Coronary artery (tissue), 2 donors: ENCODE measurements around the gene TOP1.
A peak's percentile ranks its signal among the peaks of the same experiment; 100 is the strongest.

ENCODE experiments used
- DNase-seq: peaks from one replicate; pipeline ENCODE4 v3.0.0-alpha.2; 2017; ENCODE audit warnings: low spot score
- H3K27ac ChIP-seq, 2 donors: fragments of 200-600 bp; sonication (generic); one replicate each; pipeline ENCODE4 v1.5.1; 2016 to 2019
- H3K4me3 ChIP-seq: fragments of 200-600 bp; sonication (generic); 2 replicates; pipeline ENCODE4 v1.5.1; 2016; ENCODE audit warnings: mild to moderate bottlenecking, moderate library complexity
- TF ChIP-seq, protein P1 (sequence below): fragments of 200-600 bp; sonication (generic); IDR thresholded peaks from one replicate; pipeline ENCODE4 v1.5.1; 2019; ENCODE audit warnings: antibody characterized with exemption

The TOP1 gene

DNA sequence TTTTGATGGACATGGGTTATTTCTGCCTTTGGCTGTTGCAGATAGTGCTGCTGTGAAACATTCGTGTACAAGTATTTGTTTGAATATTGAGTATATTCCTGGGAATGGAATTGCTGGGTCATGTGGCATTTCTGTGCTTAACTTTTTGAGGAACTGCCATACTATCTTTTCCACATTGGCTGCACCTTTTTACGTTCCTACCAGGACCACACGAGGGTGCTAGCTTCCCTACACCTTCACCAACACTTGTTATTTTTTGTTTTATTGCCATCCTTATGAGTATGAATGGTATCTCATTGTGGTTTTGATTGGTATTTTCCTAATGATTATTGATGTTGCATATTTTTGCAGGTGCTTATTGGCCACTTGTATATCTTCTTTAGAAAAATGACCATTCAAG lies 60.9 kb downstream of the TOP1 start:
- Histone ChIP-seq H3K27ac (no peak overlapping the region), H3K4me3 (no peak overlapping the region)
- no peak for DNase-seq
- TF ChIP-seq, protein P1, sequence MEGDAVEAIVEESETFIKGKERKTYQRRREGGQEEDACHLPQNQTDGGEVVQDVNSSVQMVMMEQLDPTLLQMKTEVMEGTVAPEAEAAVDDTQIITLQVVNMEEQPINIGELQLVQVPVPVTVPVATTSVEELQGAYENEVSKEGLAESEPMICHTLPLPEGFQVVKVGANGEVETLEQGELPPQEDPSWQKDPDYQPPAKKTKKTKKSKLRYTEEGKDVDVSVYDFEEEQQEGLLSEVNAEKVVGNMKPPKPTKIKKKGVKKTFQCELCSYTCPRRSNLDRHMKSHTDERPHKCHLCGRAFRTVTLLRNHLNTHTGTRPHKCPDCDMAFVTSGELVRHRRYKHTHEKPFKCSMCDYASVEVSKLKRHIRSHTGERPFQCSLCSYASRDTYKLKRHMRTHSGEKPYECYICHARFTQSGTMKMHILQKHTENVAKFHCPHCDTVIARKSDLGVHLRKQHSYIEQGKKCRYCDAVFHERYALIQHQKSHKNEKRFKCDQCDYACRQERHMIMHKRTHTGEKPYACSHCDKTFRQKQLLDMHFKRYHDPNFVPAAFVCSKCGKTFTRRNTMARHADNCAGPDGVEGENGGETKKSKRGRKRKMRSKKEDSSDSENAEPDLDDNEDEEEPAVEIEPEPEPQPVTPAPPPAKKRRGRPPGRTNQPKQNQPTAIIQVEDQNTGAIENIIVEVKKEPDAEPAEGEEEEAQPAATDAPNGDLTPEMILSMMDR = no peak

DNA sequence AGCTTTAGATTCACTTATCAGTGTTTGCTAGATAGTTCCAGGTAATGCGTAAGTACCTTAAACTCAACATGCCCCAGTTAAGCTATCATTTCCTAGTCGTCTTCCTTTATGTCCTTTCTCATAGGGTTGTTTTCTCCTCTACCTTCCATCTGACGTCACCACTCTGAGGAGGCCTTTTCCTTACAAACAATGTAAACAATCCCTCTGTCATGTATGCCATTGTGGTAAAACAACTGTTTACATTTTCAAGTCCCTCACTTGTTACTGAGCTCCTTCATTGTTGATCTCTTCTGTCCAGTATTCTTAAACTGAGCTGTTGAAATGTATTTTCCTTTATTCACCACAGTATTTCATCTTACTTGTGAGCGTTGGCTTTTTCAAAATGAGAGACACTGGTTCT lies 63.3 kb downstream of the TOP1 start:
- no peak for DNase-seq
- TF ChIP-seq, protein P1 = no peak
- no peak overlapping the region for H3K4me3 ChIP-seq
- no peak overlapping the region for H3K27ac ChIP-seq

DNA sequence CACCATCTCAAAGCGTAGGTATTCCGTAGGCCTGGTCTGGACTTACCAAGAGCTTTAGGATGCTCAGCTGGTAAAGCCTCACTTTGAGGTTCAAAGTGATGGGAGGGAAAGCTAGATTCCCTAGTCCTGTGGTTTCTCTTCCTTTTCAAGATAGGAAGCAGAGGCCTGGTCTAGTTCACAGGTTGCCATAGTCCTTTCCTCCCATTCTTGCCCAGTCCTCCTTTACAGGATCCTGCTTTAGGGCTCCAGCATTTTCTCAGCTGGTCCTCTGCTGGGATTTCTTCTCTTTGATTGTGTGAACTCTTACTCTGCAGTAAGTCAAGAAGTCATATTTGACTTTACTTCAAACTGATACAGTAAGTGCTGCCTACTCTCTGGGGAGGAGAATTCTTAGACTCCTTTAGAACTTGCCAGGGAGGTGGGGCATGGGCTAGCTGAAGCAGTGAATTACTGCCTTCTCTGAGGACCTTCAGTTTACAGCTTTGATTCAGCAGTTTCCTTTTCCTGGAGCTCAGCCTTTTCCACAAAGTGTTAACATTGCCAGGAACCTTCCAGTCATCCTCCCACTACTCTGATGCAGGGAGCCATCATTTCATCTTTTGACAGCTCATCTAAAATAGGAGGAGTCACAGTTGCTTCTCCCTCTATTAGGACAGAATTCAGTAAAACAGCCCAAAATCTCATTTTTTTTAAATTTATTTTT lies 65.9 kb downstream of the TOP1 start:
- Histone ChIP-seq H3K4me3 (no peak overlapping the region), H3K27ac (no peak overlapping the region)
- DNase-seq = no peak
- TF ChIP-seq, protein P1 = no peak

DNA sequence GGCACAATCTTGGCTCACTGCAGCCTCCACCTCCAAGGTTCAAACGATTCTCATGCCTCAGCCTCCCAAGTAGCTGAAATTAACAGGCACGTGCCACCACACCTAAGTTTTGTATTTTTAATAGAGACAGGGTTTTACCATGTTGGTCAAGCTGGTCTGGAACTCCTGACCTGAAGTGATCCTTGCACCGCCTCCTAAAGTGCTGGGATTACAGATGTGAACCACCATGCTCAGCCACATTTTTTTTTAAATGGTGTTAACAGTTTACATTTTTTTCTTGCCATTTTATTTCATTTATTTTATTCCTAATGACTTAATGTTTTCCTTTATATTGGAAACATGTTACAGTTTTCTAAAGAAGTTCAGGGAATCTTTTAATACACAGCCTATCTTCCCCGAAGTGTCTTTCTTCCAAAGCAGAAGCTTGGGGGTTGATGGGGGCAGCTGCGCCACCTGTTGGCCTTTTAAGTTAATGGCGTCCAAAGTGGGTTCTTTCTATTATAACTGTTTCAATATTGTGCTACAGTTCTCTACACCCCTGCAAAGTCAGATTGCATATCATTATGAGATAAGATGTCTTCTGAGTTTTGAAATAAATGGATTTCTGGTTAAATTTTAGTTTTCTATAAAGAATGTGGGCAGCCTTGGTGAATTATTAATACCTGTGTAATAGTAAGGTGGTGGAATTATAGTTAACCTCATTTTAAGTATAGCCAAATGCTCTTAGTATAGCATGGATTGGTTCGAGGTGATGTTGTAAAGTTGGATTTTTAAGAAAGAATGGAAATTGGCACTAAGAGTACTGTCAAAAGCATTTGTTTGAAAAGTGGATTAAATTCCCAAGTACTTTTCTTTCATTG lies 66.7 kb downstream of the TOP1 start:
- no peak for DNase-seq
- Histone ChIP-seq H3K27ac (no peak overlapping the region), H3K4me3 (no peak overlapping the region)
- TF ChIP-seq, protein P1 = peak; percentile 72

DNA sequence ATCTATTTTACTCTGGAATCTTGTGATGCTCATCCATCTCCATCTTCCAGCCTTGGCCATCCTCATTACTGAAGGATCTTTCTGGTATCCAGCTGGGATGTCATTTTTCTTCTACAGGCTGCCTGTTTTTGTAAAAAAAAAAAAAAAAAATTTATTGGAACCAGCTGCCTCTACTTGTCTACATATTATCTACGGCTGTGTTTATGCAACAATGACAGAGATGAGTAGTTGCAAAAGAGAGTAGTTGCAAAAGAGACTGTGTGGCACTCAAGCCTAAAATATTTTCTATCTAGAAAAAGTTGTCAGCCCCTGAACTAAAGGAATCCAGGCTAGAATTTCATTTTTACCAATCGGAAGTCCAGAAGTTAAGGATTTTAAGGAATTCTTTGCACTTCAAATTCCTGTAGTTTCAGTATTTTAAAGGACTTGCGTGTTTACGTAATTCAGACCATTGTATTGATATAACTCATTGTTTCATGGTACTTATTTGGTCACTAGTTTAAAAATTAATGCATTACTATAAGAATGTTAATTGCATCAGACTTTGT lies 70.2 kb downstream of the TOP1 start:
- TF ChIP-seq, protein P1 = no peak
- no peak overlapping the region for H3K27ac ChIP-seq
- no peak for DNase-seq
- H3K4me3 ChIP-seq = no peak overlapping the region

DNA sequence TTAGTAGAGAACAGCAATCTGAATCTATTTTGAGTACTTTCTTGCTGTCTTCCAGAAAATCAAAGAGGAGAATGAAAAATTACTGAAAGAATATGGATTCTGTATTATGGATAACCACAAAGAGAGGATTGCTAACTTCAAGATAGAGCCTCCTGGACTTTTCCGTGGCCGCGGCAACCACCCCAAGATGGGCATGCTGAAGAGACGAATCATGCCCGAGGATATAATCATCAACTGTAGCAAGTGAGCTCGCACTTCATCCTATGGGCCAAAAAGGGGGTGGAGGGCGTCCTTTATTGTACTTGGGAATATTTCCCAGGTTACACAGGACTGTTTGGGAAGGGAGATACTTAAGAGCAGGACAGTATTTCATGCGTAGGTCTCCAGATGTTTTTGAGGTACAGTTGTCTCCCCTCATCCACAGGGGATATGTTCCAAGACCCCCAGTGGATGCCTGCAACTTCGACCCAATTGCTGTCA lies 71.4 kb downstream of the TOP1 start:
- Histone ChIP-seq H3K27ac (no peak overlapping the region), H3K4me3 (no peak overlapping the region)
- TF ChIP-seq, protein P1 = no peak
- no peak for DNase-seq
